Ovary (tissue), 9 donors: ENCODE measurements around the gene C2CD4C. TPM values are rescaled to one million over a fixed set of nuclear protein-coding genes. Genes with fewer than 3 reads are reported as not detected.

Source experiments
- DNase-seq, 5 donors: peaks; one replicate each; pipeline ENCODE4 v3.0.0-alpha.2; 2019 to 2020
- H3K27ac ChIP-seq, 2 donors: fragments of 200-600 bp; one replicate each; pipeline versions ENCODE4 v1.5.1 to v1.8.0; 2019 to 2022
- H3K27me3 ChIP-seq: fragments of 200-600 bp; one replicate; pipeline ENCODE4 v1.8.0; 2022
- H3K36me3 ChIP-seq: fragments of 200-600 bp; sonication (generic); one replicate; pipeline ENCODE4 v1.5.1; 2019
- H3K4me1 ChIP-seq: one replicate; pipeline ENCODE4 v1.8.1; 2013; ENCODE audit warnings: mild to moderate bottlenecking, moderate library complexity; ENCODE audit not compliant: insufficient read depth
- H3K4me3 ChIP-seq: fragments of 200-600 bp; sonication (generic); one replicate; pipeline ENCODE4 v1.5.1; 2017
- H3K9me3 ChIP-seq, 2 donors: fragments of 200-600 bp in 1 of 2; sonication (generic) in 1 of 2; one replicate each; pipeline versions ENCODE4 v1.5.1 to v1.8.1; 2013 to 2019; ENCODE audit warnings: mild to moderate bottlenecking in 1 of 2, moderate library complexity in 1 of 2
- CTCF ChIP-seq, 3 donors: fragments of 450-650 bp in 2 of 3; fragments of 200-600 bp in 1 of 3; IDR thresholded peaks; one replicate each; pipeline versions ENCODE4 v1.5.1 to v1.8.0; 2016 to 2022; ENCODE audit warnings: antibody characterized with exemption in 3 of 3, mild to moderate bottlenecking in 1 of 3
- EP300 ChIP-seq: sonication (generic); formaldehyde crosslinking; IDR thresholded peaks from one replicate; pipeline ENCODE4 v1.6.1; 2017; ENCODE audit warnings: antibody characterized with exemption
- POLR2A ChIP-seq: fragments of 450-650 bp; IDR thresholded peaks from one replicate; pipeline ENCODE4 v1.6.1; 2017; ENCODE audit warnings: antibody characterized with exemption, mild to moderate bottlenecking, moderate library complexity
- WGBS, 3 donors: extraction: QIAGEN DNeasy Blood & Tissue Kit in 1 of 3; methylation state at CpG; one replicate each; pipeline versions ENCODE4 v1.1.5 to v1.1.7; 2013 to 2017; 5-methylcytosine and 5-hydroxymethylcytosine counted together
- intact Hi-C, 4 donors: fragments of 100-400 bp; cut with DNase I; formaldehyde crosslinking; loops; one replicate each; pipeline versions ENCODE4 v1.11.0 to v1.15.1; 2022 to 2023
- polyA plus RNA-seq, 2 donors: library from polyadenylated mRNA; stranded (reverse); fragments of 200-250 nt in 1 of 2; fragments of 350-450 nt in 1 of 2; fragmentation: Illumina TruSeq in 1 of 2; extraction: RNeasy Lipid Tissue Mini Kit (QIAGEN cat#74804) in 1 of 2; gene quantifications; one replicate each; pipeline ENCODE4 v1.2.3, GENCODE V29; 2013 to 2014
- total RNA-seq, 7 donors: library from RNA; depleted of rRNA in 2 of 7; stranded (reverse); fragments of >200 nt in 2 of 7; fragmentation: NEBNext Ultra II Directional in 3 of 7; extraction: Animal tissue kit (Norgen Biotek cat#: 25700) in 3 of 7; gene quantifications; one replicate each; pipeline versions ENCODE4 v1.1.0 to v1.2.4, GENCODE V29; 2016 to 2023
- donor health status: DM: no; HTN: no; CAD: no; lungs with moderate emphysema.
- donor health status: DM: no; HTN: no; CAD: no.
- donor health status: Bipolar disorder and iron deficiency.
- donor health status: DM: yes; HTN: yes; CAD: no.
- donor health status: DM: no; HTN: no; CAD: no.
- donor health status: DM: yes; HTN: yes; CAD: no.

C2CD4C gene
- total and polyA plus RNA-seq, 9 donors = 0.12 to 2.3 (median 0.42) TPM; not detected in 3

- Histone ChIP-seq H3K27ac (no peak overlapping the region), H3K27me3 (no peaks in the 10 kb centered on the region), H3K9me3 (no peaks in the 10 kb centered on the region), H3K36me3 (no peaks in the 10 kb centered on the region), H3K4me3 (no peak overlapping the region), H3K4me1 (no peaks in the 10 kb centered on the region)
- DNase-seq = peak in 1 of 5 donors; percentile 25
- intact Hi-C loops = no loop called here
- TF ChIP-seq EP300 (no peak), CTCF (IDR thresholded peaks at IDR 0.05) (no peak), POLR2A (no peak)
- 3 to 10% (median 5%) methylated on average over 37 to 38 of the region's 38 CpGs for WGBS, 3 donors
Measured at GRCh38 chr19:401866-402511, 7.0 kb downstream of the C2CD4C start.

- Histone ChIP-seq H3K36me3 (no peaks in the 10 kb centered on the region), H3K4me3 (no peak overlapping the region), H3K27ac (no peak overlapping the region), H3K9me3 (no peaks in the 10 kb centered on the region), H3K4me1 (no peaks in the 10 kb centered on the region), H3K27me3 (no peaks in the 10 kb centered on the region)
- WGBS, 3 donors = 74 to 85% (median 79%) methylated on average over 40 to 43 of the region's 43 CpGs
- intact Hi-C loops = no loop called here
- DNase-seq = peak in 1 of 5 donors; percentile 21
- no peak for TF ChIP-seq EP300
Measured at GRCh38 chr19:400976-401865, 7.7 kb downstream of the C2CD4C start.

- intact Hi-C loops = no loop called here
- H3K4me3 ChIP-seq = no peak overlapping the region
- 75 to 83% (median 81%) methylated on average over 9 of the region's 9 CpGs for WGBS, 3 donors
Measured at GRCh38 chr19:399370-399769, 9.6 kb downstream of the C2CD4C start.

GRCh38 chr19:398719-399118 lies 10.2 kb downstream of the C2CD4C start:
- no peaks in the 10 kb centered on the region for H3K4me1 ChIP-seq
- no peak overlapping the region for H3K27ac ChIP-seq
- no peaks in the 10 kb centered on the region for H3K9me3 ChIP-seq
- DNase-seq = peak in 1 of 5 donors; percentile 29
- H3K27me3 ChIP-seq = no peaks in the 10 kb centered on the region
- H3K36me3 ChIP-seq = no peaks in the 10 kb centered on the region
- no peak overlapping the region for H3K4me3 ChIP-seq
- WGBS, 3 donors = 82 to 90% (median 85%) methylated on average over 17 of the region's 17 CpGs
- intact Hi-C loops = no loop called here
- TF ChIP-seq CTCF (IDR thresholded peaks at IDR 0.05) = no peak
- TF ChIP-seq EP300 = no peak
- TF ChIP-seq POLR2A = no peak

More at GRCh38 chr19:399370-399769, 9.6 kb downstream of the C2CD4C start:
- H3K9me3 ChIP-seq = no peaks in the 10 kb centered on the region
- no peak overlapping the region for H3K27ac ChIP-seq
- DNase-seq = peak in 1 of 5 donors; percentile 11
- no peak for TF ChIP-seq EP300
- TF ChIP-seq CTCF (IDR thresholded peaks at IDR 0.05) = no peak
- TF ChIP-seq POLR2A = no peak
- H3K36me3 ChIP-seq = no peaks in the 10 kb centered on the region
- no peaks in the 10 kb centered on the region for H3K4me1 ChIP-seq
- H3K27me3 ChIP-seq = no peaks in the 10 kb centered on the region
